AML-193 (cell line): ENCODE measurements around the gene MED7.
"Not testable (repeated sequence)": the region's sequence is repeated elsewhere in the genome, so short reads cannot be mapped to it uniquely, and the experiment has no call there.

Experiments
- DNase-seq, 2 experiments: peaks; one replicate each; lab custom pipeline; 2025; lab: John Stamatoyannopoulos, UW

MED7 gene, protein sequence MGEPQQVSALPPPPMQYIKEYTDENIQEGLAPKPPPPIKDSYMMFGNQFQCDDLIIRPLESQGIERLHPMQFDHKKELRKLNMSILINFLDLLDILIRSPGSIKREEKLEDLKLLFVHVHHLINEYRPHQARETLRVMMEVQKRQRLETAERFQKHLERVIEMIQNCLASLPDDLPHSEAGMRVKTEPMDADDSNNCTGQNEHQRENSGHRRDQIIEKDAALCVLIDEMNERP

DNA sequence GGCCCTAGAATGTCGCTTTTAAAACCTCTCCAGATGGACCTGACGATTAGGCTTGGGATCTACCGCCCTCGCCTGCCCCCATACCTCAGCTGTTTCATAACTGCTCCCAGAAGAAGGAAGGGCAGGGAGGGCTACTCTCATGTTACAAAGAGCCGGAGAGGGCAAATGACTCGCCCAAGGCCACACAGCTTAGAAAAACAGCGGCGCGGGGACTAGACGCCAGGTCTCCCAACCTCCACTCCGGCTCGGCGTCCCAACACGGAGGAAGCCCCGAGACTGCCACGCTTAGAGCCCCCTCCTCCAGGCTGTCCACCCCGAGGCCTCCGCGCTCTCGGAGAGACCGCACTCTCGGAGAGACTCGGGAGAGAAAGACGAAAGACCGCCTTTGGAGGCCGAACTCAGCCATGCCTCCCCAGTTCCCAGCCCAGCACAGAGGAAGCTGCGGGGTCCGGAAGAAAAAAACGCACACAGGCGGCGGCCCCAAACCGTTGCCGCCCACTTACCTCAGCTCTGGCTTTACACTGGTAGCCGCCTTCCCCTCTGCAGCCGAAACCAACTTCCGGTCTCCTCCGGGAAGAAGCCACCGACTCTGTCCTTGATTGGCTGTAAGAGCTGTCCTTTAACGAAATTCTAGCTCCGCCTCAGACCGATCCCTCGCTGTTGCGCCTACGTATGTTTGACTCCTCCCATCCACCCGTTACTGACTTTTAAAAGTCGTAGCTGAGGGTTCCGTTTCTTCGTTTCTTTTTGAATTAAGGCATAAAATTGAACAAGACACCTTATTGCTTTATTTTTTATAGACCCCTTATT, at the start of gene MED7:
Gene MED7 (minus strand): TSS at position 549 of the 810 bp plus-strand sequence. CDS start 3,434 bp downstream, outside the sequence.
- DNase-seq, result peak; percentile 96 to 98

DNA sequence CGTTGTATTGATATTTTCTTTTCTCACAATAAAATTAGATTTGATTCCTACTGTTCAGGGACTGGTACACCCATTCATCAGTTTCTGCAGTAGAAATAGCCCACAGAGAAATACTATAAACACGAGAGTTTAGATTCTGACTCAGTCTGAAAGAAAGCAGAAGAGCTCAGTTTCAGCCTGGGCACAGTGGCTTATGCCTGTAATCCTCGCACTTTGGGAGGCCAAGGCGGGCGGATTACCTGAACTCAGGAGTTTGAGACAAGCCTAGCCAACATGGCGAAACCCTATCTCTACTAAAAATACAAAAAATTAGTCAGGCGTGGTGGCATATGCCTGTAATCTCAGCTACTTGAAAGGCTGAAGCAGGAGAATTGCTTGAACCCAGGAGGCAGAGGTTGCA, 46.6 kb upstream of the MED7 start:
- no peak for DNase-seq

DNA sequence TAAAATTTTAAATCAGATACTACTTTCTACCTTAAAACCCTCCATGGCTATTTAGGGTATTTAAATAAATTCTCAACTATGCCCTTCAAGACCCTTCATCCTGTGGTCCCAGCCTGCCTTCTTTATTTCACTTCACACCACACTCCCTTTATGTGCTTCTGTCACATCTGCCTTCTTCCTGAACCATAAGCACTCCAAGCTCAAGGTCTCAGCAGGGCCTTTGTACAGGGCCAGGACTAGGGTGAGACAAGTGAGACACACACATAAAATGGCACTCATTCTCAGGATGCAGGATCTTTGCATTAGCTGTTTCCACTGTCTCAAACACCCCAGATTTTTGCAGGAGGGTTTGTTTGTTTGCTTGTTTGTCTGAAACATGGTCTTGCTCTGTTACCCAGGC, 45.6 kb upstream of the MED7 start:
- no peak for DNase-seq

DNA sequence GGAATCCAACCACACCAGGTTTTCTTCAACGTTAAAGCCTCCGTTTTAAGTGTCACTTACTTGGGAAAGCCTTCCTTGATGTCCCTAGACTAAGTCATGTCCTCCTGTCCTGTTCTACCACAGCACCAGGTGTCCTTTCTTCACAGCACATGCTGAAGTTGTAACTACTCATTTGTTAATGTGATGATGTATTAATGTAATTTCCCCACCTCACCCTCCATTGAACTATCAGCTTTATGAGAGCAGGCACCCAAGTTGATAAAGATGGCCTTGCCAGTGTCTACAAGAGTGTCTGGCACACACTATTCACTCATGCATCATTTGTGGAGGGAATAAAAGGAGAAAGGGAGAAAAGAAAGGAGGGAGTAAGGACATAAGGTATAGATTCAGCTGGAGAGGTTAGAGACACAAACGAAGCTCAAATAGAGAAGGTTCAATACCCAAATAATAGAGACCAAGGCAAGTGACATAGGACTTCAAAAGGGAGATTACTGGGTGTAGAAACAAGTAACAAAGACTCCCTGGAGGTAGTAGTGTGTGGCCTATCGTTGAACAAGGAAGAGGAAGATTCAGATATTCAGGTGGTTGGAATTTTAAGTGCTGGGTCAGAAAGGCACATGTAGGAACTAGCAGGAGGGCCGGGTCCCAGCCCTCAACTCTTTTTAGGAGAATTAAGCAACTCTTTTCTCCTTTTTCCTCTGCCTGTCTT, 44.5 kb upstream of the MED7 start:
- no peak for DNase-seq

DNA sequence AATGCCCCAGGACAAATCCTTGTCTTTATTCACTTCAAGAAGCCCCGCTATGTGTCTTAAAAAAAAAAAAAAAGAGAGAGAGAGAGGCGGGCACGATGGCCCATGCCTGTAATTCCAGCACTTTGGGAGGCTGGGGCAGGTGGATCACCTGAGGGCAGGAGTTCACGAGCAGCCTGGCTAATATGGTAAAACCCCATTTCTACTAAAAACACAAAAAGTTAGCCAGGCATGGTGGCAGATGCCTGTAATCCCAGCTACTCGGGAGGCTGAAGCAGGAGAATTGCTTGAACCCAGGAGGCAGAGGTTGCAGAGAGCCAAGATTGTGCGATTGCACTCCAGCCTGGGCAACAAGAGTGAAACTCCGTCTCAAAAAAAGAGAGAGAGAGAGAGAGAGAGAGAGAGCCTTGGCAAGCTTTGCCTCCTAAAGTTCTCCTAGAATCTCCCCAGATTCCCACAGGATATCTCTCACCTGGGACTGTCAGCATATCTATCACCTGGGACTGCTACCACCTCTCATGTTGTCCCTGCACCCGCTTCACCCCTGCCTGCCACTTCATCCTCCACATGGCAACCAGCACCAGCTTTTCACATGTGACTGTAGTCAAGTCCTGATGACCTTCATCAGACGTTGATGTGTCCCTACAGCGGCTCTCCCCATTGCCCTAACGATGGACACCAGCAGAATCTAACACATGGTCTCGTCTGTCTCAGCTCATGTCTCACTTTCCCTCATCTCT, 43.8 kb upstream of the MED7 start:
- no peak for DNase-seq

DNA sequence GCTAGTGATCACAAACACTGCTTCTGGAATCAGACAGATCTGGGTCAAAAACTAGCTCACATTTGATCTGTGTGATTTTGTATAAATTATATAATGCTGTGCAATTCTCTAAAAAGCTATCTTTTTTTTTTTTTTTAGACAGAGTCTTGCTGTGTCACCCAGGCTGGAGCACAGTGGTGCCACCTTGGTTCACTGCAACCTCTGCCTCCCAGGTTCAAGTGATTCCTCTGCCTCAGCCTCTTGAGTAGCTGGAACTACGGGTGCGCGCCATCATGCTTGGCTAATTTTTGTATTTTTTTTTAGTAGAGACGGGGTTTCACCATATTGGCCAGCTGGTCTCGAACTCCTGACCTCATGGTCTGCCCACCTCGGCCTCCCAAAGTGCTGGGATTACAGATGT, 42.5 kb upstream of the MED7 start:
- DNase-seq, result not testable (repeated sequence)

DNA sequence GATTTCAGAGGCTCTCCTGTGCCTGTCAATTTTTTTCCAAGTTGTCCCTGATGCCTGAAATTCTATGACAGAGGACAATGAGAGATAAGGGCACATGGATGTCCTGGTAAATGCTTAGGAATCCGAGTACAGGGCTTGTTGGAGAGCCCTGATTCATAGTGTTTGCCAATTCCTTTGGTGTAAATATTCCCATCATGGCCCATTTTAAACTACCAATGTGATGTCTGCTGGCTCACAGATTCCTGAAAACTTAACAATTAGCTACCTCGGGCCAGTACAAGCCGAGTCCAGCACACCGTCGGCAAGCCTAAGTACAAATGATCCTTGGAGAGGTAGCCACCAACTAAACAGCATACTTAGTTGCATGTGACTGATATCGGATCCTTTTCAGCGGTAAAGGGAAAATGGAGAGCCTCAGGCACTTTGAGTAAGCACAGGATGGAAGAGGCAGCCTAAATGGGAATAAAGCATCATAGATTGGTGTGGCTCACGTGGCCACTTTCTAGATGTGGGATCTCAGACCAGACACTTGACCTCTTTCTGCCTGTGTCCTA, 41.5 kb upstream of the MED7 start:
- no peak for DNase-seq

DNA sequence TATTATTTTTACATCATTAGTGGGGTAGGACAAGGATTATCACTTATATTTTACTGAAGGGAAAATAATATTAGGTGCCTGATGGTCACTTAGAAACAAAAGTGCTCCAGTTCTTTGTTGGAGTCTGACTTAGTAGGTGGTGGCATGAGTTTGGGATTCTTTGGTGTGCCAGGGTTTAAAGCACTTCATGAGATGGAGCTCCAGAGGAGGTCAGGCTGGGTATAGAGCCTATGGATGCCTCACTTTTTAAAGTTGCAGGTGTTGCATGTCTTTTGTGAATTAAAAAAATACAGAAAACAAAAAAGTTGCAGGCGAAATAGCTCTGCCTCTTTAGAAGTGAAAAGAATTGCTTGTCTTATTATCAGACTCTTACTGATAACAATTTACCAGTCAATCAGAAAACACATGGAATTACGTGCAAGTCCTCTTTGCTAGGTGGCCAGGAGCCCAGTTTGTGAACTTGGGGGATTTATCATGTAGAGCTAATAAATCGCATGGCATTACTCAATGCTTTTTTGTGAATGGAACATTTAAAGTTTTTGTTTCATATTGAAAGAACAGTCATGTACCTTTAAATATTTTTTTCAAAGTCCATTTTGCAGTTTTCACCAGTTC, 39.6 kb upstream of the MED7 start:
- no peak for DNase-seq

DNA sequence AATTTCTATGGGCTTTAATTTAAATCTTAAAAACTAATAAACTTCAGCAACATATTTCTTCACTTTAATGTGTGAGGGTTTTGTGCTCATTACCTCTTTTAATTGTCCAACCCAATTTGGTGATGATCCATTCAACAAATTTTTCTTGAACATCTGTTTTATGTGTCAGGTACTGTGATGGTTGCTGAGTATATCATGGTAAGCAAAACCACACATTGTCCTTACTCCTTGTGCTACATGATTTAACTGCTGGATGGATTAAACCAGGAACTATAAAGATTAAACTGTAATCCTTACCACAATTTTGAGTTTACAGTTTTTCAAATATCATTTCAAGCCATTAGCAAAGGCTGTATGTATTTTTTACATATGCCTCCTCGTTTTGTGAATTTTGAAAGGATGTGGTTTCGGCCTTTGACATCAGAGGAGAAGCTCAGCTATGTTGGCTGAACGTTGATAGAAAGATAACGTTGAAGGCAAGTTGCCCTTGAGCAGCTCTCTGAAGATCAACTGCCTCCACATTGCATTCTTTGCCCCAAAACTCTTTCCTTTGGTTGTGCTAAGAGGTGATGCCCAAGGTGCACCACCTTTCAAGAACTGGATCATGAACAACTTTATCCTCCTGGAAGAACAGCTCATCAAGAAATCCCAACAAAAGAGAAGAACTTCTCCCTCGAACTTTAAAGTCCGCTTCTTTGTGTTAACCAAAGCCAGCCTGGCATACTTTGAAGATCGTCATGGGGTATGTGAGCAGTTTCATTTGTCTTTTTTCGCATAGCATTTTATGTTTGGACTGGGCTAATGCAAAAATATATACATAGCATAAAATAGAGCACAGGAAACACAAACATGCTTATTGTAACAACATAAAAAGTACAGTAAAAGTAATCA, 38.0 kb upstream of the MED7 start, which contains the start of gene ITK:
Gene ITK (plus strand): TSS at position 467 of the 891 bp plus-strand sequence. CDS start 138 bp downstream, at position 605.
- DNase-seq, result no peak

DNA sequence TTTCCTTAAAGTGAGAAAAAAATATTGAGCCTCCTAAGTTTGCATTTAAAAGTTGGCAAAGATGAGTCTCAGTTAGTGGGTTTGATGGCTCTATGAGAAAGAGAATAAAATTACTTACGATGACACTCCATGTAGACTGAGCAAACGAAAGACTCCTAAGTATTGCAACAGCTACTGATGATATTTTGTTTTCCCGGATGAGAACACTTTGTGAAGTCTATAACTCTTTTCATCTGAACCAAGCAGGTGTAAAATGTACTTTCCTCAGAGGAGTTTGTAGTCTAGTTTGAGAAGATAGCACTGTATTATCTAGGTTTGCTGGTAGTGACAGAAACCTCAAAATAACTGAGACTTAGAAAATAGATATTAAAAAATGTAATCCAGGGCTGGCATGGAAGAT, 36.3 kb upstream of the MED7 start:
- no peak for DNase-seq

DNA sequence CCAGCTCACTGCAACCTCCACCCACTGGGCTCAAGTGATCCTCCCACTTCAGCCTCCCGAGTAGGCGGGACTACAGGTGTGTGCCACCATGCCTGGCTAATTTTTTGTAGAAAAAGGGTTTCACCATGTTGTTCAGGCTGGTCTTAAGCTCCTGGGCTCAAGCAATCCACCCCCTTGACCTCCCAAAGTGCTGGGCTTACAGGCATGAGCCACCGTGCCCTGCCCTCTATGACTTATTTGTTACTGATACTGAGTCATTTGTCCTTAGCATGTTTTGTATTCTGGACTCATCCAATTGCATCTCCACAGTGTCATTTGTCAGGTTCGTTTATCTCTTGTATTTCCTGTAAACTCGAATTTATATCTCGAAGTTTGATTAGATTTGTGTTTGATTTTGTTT, 35.3 kb upstream of the MED7 start:
- DNase-seq, result no peak

DNA sequence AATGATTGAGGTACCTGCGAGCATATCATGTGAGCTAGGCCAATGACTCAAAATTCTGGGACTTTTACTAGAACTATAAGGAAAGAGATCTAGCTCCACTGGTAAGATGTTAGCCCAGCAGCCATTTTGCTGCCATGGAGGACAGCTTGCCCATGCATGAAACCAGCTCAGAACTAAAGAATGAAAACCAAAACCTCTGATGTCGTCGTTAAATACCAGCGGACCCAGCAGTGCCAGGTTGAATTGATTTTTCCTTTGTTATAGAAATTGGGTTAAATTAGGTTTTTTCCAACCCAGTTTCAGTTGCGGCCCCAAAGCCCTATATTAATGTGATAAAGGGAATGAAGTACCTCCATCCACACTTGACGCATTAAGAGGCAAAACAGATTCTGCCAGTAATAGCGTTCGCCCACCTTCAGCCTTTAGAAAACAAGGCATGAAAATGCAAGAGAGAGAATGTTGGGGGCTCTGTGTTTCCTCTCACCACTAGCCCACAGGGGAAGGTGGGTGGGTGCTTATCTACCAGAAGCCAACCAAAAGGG, 32.5 kb upstream of the MED7 start:
- no peak for DNase-seq

DNA sequence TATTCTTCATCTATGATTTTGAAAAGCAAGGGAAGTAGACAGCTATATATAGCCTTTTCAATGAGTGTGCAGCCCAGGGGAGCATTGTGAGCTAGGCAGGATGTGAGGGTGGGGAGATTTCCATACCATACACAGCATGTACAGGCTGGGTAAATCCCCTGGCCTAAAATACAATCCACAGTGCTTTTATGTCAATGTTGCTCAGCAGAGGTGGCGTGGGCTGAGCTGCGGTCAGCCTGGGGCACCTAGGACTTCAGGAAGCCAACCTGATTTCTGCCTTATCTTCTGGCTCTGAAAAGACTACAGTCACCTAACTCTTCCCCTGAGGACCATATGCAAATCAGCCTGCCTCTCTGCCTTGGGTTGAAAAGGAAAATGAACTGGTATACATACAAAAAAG, 29.7 kb upstream of the MED7 start:
- DNase-seq, result no peak

DNA sequence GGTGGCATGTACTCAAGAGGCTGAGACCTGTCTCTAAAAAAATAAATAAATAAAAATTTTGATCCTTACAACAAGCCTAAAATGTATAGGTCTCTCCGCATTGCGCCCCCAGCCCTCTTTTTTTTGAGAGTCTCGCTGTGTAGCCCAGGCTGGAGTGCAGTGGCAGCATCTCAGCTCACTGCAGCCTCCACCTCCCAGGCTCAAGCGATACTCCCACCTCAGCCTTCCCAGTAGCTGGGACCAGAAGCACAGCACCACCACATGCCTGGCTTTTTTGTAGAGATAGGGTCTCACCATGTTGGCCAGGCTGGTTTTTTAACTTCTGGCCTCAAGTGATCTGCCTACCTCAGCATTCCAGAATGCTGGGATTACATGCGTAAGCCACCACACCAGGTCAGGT, 25.6 kb upstream of the MED7 start:
- no peak for DNase-seq

DNA sequence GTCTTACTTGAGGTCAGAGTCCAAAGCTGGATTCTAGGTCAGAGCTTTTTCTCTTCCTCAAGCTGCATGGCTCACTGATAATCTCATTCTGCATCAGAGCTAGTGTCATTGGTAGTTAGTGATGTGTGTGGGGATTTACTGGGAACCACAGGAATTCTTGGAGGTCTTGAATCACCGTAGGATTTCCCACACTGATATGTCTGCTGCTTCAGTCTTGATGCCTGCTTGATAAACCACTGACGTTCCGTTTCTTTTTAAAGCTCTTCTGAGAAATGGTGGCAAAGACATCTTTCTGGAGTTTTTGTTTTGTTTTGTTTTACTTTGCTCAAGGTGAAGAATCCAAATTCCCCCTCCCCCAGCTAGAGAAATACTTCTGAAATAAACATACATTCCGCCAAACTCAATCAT, 24.6 kb upstream of the MED7 start:
- DNase-seq, result no peak

DNA sequence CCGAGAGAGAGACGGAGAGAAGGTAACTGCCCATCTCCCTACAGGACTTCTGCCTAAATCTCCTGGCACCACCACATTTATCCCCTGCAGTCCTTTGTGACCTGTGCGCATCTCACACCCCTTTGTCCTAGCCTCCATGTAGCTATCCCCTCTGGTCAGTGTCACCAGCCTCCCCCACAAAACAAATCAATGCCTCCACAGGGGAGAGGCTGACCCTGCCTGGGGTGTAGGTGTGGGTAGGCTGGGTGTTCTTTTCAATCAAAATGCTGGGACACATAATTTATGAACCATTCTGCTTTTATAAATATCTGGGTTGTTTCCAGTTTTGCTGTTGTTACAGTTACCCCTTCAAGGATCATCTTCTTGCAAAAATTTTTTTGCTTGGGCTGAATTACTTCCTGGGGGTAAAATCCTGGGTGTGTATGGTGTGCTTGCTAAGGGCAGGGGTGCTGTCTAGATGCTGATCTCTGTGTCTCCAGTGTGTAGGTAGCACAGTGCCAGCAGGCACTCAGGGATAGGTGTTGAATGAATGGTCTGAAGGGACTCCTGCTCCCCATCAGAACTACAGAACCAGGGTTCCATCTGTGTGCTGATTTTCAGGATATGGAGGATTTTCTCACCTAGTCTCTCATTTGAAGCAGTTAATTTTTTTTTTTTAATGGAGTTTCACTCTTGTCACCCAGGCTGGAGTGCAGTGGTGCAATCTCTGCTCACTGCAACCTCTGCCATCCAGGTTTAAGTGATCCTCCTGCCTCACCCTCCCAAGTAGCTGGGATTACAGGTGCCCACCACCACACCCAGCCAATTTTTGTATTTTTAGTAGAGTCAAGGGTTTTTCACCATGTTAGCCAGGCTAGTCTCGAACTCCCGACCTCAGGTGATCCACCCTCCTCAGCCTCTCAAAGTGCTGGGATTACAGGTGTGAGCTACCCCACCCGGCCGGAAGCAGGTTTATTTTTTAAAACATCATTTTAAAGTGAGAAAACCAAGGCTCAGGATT, 23.8 kb upstream of the MED7 start, which contains the start of gene GARIN3:
Gene GARIN3 (minus strand): TSS at position 51 of the 1,000 bp plus-strand sequence. CDS start 96 bp downstream, outside the sequence.
- no peak for DNase-seq

DNA sequence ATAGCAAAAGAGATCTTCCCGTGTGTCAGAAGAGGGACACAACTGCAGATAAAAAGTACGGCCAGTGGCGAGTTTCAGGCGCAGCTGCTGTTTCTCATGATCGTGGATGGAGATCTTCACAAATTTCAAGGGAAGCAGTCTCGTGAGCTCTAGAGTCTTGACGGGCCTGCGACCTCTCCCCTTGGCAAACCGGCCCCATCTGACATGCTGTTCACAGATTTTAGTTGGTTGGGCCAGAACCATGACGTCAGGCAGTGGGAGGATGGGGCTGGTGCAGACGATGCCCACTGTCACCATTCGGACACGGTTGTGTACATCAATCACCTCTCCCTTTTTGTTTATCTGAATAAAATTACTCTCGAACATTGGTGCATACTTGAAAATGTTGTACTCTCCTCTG, 23.0 kb upstream of the MED7 start:
- no peak for DNase-seq

DNA sequence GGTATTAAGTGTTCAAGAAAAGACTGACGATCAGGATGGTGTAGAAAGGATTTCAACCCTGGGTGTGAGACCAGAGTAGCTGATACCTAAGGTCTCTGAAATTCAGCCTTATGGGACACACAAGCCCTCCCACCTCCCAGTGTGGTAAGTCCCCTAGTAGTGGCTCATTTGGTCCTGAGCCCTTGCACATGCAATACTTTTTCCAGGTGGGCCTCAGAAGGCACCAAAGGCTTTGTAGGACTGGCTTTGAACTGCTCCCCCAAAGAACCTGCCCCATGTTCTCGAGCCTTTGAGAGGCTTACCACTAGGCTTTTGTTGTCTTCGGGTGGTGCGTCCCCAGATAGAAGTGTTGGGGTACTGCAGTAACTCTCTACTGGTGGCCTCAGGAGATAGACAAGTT, 22.6 kb upstream of the MED7 start:
- DNase-seq, result no peak

DNA sequence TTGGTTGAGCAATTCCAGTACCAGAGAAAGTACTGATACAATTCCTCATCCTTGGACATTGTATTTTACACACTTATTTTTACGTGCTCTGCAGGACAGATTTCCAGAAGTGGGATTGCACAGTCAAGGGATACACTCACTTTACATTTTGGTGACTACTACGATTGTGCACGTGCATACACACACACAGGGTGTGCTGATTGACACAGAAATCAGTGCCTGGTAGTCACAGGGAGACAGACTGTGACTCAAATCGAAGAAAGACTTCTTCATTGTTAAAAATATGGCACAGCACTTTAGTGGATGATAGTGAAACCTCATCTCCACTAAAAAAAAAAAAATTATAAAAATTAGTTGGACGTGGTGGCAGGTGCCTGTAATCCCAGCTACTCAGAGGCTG, 21.9 kb upstream of the MED7 start:
- DNase-seq, result no peak
